SK-N-SH (cell line): ENCODE measurements around the gene EP400. TPM values are rescaled to one million over a fixed set of nuclear protein-coding genes. Genes with fewer than 3 reads are reported as not detected.

Experiments used
- CTCF ChIA-PET: fragments of 300-600, 350-600 bp; formaldehyde crosslinking; extraction: SDS; loops from one replicate; lab custom pipeline; 2021; lab: Yijun Ruan, JAX
- POLR2A ChIA-PET: fragments of 350-600 bp; sonication (Branson Sonifier 250); formaldehyde crosslinking; extraction: SDS; loops from one replicate; lab custom pipeline; 2020; ENCODE audit warnings: antibody characterized with exemption, inconsistent platforms; lab: Yijun Ruan, JAX
- DNase-seq: peaks from one replicate; pipeline ENCODE4 v3.0.0; 2012
- H2AFZ ChIP-seq: fragments of 200-600 bp; sonication (generic); 2 replicates; pipeline ENCODE4 v1.8.1; 2016; ENCODE audit warnings: antibody characterized with exemption, mild to moderate bottlenecking, low read depth
- H3F3A ChIP-seq: fragments of 200-600 bp; sonication (generic); replicated peaks from 2 replicates; pipeline ENCODE3; 2016; ENCODE audit warnings: antibody characterized with exemption, mild to moderate bottlenecking; ENCODE audit not compliant: insufficient read depth
- H3K27ac ChIP-seq, 2 experiments: fragments of 200-500 bp in 1 of 2; fragments of 200-600 bp in 1 of 2; sonication (Bioruptor generic) in 1 of 2; sonication (generic), shearing (Covaris generic) in 1 of 2; 2 replicates each; pipeline versions ENCODE4 v1.5.1 to v1.6.1; 2014 to 2016; ENCODE audit warnings: low read depth in 2 of 2, inconsistent platforms in 1 of 2, low read length in 1 of 2, mild to moderate bottlenecking in 1 of 2, mixed read lengths in 1 of 2
- H3K27me3 ChIP-seq: fragments of 200-600 bp; sonication (generic), shearing (Covaris generic); 2 replicates; pipeline ENCODE4 v1.6.1; 2016; ENCODE audit warnings: mixed run types; ENCODE audit not compliant: insufficient read depth
- H3K36me3 ChIP-seq, 2 experiments: fragments of 200-500 bp in 1 of 2; fragments of 200-600 bp in 1 of 2; sonication (Bioruptor generic) in 1 of 2; sonication (generic) in 1 of 2; replicated peaks in 1 of 2; 2 replicates each; pipeline versions ENCODE3 to v1.5.1; 2014 to 2016; ENCODE audit warnings: low read length in 1 of 2, mild to moderate bottlenecking in 1 of 2; ENCODE audit not compliant: insufficient read depth in 2 of 2, control insufficient read depth in 1 of 2
- H3K4me1 ChIP-seq, 2 experiments: fragments of 200-500 bp in 1 of 2; fragments of 200-600 bp in 1 of 2; sonication (Bioruptor generic) in 1 of 2; sonication (generic), shearing (Covaris generic) in 1 of 2; 2 replicates each; pipeline versions ENCODE4 v1.5.1 to v1.6.1; 2014 to 2016; ENCODE audit warnings: low read depth in 1 of 2, low read length in 1 of 2, mixed run types in 1 of 2; ENCODE audit not compliant: insufficient read depth in 2 of 2, control insufficient read depth in 1 of 2
- H3K4me2 ChIP-seq: fragments of 200-600 bp; sonication (generic), shearing (Covaris generic); 2 replicates; pipeline ENCODE4 v1.6.1; 2017; ENCODE audit warnings: mixed run types
- H3K4me3 ChIP-seq, 2 experiments: fragments of 200-500 bp in 1 of 2; fragments of 200-600 bp in 1 of 2; sonication (Bioruptor generic) in 1 of 2; sonication (generic), shearing (Covaris generic) in 1 of 2; 2 replicates each; pipeline versions ENCODE4 v1.5.1 to v1.8.1; 2014 to 2016; ENCODE audit warnings: low read depth in 2 of 2, inconsistent platforms in 1 of 2, low read length in 1 of 2, mild to moderate bottlenecking in 1 of 2, mixed read lengths in 1 of 2, moderate library complexity in 1 of 2
- H3K79me2 ChIP-seq: fragments of 200-600 bp; sonication (generic); 2 replicates; pipeline ENCODE4 v1.8.1; 2017; ENCODE audit warnings: mild to moderate bottlenecking; ENCODE audit not compliant: insufficient read depth
- H3K9ac ChIP-seq: fragments of 200-600 bp; sonication (generic); 2 replicates; pipeline ENCODE4 v1.6.1; 2017; ENCODE audit warnings: mixed run types
- H3K9me2 ChIP-seq: fragments of 200-600 bp; sonication (generic); 2 replicates; pipeline ENCODE4 v1.6.1; 2017; ENCODE audit warnings: mixed run types
- H3K9me3 ChIP-seq: fragments of 200-600 bp; sonication (generic); 2 replicates; pipeline ENCODE4 v1.6.1; 2017; ENCODE audit warnings: mixed run types, mild to moderate bottlenecking, moderate library complexity
- H4K20me1 ChIP-seq: fragments of 200-600 bp; sonication (generic); 2 replicates; pipeline ENCODE4 v1.6.1; 2017; ENCODE audit warnings: mild to moderate bottlenecking, mixed run types; ENCODE audit not compliant: insufficient read depth
- CHD2 ChIP-seq: fragments of 150-350 bp; IDR thresholded peaks from 2 replicates; pipeline ENCODE4 v1.6.1; 2018; ENCODE audit warnings: low read length; ENCODE audit not compliant: partially characterized antibody
- FOXM1 ChIP-seq: IDR thresholded peaks from 2 replicates; pipeline ENCODE4 v1.4.0; 2012; ENCODE audit warnings: low read depth, mild to moderate bottlenecking
- GABPA ChIP-seq: IDR thresholded peaks from 2 replicates; pipeline ENCODE4 v1.4.0; 2012; ENCODE audit warnings: low read depth, mild to moderate bottlenecking
- GATA2 ChIP-seq: sonication (generic); formaldehyde crosslinking; IDR thresholded peaks from 2 replicates; pipeline ENCODE4 v1.5.0; 2020; ENCODE audit warnings: mild to moderate bottlenecking, missing genetic modification reagents
- JUND ChIP-seq: IDR thresholded peaks from 2 replicates; pipeline ENCODE4 v1.4.0; 2012
- MAX ChIP-seq: IDR thresholded peaks from 2 replicates; pipeline ENCODE4 v1.4.0; 2012; ENCODE audit warnings: low read depth
- MEF2A ChIP-seq: IDR thresholded peaks from 2 replicates; pipeline ENCODE4 v1.4.0; 2012; ENCODE audit warnings: low read depth, borderline replicate concordance
- RAD21 ChIP-seq: IDR thresholded peaks from 2 replicates; pipeline ENCODE4 v1.6.1; 2012; ENCODE audit warnings: mild to moderate bottlenecking, low read length
- SIN3A ChIP-seq: IDR thresholded peaks from 2 replicates; pipeline ENCODE4 v1.6.1; 2012; ENCODE audit warnings: low read depth, mild to moderate bottlenecking, low read length, moderate library complexity, borderline replicate concordance
- TAF1 ChIP-seq: IDR thresholded peaks from 2 replicates; pipeline ENCODE4 v1.6.1; 2012; ENCODE audit warnings: low read depth, mild to moderate bottlenecking, low read length, moderate library complexity, borderline replicate concordance
- TCF12 ChIP-seq: IDR thresholded peaks from 2 replicates; pipeline ENCODE4 v1.4.0; 2012
- TEAD4 ChIP-seq: IDR thresholded peaks from 2 replicates; pipeline ENCODE4 v1.4.0; 2012; ENCODE audit warnings: mild to moderate bottlenecking, borderline replicate concordance; ENCODE audit not compliant: insufficient read depth
- WGBS: methylation state at CpG from one replicate; pipeline ENCODE4 v1.1.6; 2017; ENCODE audit warnings: low lambda C conversion rate; 5-methylcytosine and 5-hydroxymethylcytosine counted together
- polyA plus RNA-seq, 3 experiments: library from polyadenylated mRNA; depleted of rRNA; stranded (reverse); fragments of >200 nt; gene quantifications; 2 replicates each; pipeline ENCODE4 v1.2.3, GENCODE V29; 2012
- TF ChIP-seq, protein P1 (sequence below): IDR thresholded peaks from 2 replicates; pipeline ENCODE4; 2012
- TF ChIP-seq, protein P2 (sequence below): IDR thresholded peaks from 2 replicates; pipeline ENCODE4 v1.4.0; 2012; ENCODE audit warnings: low read depth, borderline replicate concordance

Gene EP400
- polyA plus RNA-seq, 1 of the 3 experiments (the other 2 are of a cell fraction) = 7.0 TPM

GRCh38 chr12:131971226-131971625 lies 21.5 kb downstream of the EP400 start:
- TF ChIP-seq TAF1 (no peak), GATA2 (CRISPR knock-in tag) (peak; percentile 53), FOXM1 (no peak), CHD2 (no peak)
- no peak overlapping the region for H3K4me3 ChIP-seq
- DNase-seq = no peak
- no peaks in the 10 kb centered on the region for H3K27me3 ChIP-seq
- H3K9me2 ChIP-seq = no peaks in the 10 kb centered on the region
- H3K9ac ChIP-seq = no peak overlapping the region
- peaks cover 0 to 7% of the 10 kb centered on the region in 2 experiments; a peak in 2 of 4 replicates for H3K4me1 ChIP-seq
- H2AFZ ChIP-seq = no peak overlapping the region
- no peaks in the 10 kb centered on the region for H3F3A ChIP-seq
- H4K20me1 ChIP-seq = peaks cover 60% of the 10 kb centered on the region
- peaks cover 0 to 3% of the 10 kb centered on the region in 2 experiments for H3K36me3 ChIP-seq
- H3K79me2 ChIP-seq = peaks cover 100% of the 10 kb centered on the region
- POLR2A ChIA-PET = interaction anchor here (0.6 kb wide), 1 partner anchor 53 kb away, joined by 3 read pairs; no protein-coding TSS in a partner anchor
- no peaks in the 10 kb centered on the region for H3K9me3 ChIP-seq
- H3K27ac ChIP-seq = no peak overlapping the region
- WGBS = 64% methylated on average over 1 of the region's 1 CpG
- no peak overlapping the region for H3K4me2 ChIP-seq
- CTCF ChIA-PET = no interaction called here

DNA sequence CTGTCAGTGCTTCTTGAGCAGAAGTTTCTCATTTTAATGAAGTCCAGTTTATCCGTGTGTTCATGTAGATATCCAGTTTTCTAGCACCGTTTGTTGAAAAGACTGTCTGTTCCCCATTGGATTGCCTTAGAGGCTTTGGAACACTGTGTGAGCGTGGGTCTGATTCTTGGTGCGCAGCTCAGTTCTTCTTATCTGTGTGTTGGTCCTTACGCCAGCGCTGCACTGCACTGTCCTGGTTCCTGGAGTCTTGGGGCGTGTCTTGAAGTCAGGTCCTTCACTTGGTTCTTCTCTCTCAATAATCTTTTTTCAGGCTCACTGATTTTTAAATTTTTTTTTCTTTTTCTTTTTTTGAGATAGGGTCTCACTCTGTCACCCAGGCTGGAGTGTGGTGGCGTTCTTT lies 25.5 kb downstream of the EP400 start:
- no peak overlapping the region for H3K9ac ChIP-seq
- no peak overlapping the region for H3K27ac ChIP-seq
- WGBS = 95% methylated on average over 8 of the region's 8 CpGs
- peaks cover 3 to 6% of the 10 kb centered on the region in 2 experiments; a peak in 2 of 4 replicates for H3K4me1 ChIP-seq
- peaks cover 2% of the 10 kb centered on the region for H3F3A ChIP-seq
- ChIA-PET CTCF (no interaction called here), POLR2A (no interaction called here)
- DNase-seq = no peak
- H3K9me3 ChIP-seq = no peaks in the 10 kb centered on the region
- no peak overlapping the region for H2AFZ ChIP-seq
- no peaks in the 10 kb centered on the region for H3K9me2 ChIP-seq
- H3K4me2 ChIP-seq = no peak overlapping the region
- TF ChIP-seq CHD2 (no peak), TCF12 (no peak), RAD21 (no peak), GABPA (no peak), JUND (no peak), MAX (no peak)
- TF ChIP-seq, protein P1, sequence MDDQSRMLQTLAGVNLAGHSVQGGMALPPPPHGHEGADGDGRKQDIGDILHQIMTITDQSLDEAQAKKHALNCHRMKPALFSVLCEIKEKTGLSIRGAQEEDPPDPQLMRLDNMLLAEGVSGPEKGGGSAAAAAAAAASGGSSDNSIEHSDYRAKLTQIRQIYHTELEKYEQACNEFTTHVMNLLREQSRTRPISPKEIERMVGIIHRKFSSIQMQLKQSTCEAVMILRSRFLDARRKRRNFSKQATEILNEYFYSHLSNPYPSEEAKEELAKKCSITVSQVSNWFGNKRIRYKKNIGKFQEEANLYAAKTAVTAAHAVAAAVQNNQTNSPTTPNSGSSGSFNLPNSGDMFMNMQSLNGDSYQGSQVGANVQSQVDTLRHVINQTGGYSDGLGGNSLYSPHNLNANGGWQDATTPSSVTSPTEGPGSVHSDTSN = no peak
- H3K36me3 ChIP-seq = peaks cover 2 to 3% of the 10 kb centered on the region in 2 experiments
- H3K27me3 ChIP-seq = no peaks in the 10 kb centered on the region
- peaks cover 94% of the 10 kb centered on the region for H3K79me2 ChIP-seq
- peaks cover 56% of the 10 kb centered on the region for H4K20me1 ChIP-seq
- no peak overlapping the region for H3K4me3 ChIP-seq

- H3K4me2 ChIP-seq = no peak overlapping the region
- H3K4me3 ChIP-seq = no peak overlapping the region
- peaks cover 43% of the 10 kb centered on the region for H4K20me1 ChIP-seq
- H3K36me3 ChIP-seq = peaks cover 9 to 17% of the 10 kb centered on the region in 2 experiments
- TF ChIP-seq, protein P2, sequence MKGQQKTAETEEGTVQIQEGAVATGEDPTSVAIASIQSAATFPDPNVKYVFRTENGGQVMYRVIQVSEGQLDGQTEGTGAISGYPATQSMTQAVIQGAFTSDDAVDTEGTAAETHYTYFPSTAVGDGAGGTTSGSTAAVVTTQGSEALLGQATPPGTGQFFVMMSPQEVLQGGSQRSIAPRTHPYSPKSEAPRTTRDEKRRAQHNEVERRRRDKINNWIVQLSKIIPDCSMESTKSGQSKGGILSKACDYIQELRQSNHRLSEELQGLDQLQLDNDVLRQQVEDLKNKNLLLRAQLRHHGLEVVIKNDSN = no peak
- TF ChIP-seq, protein P1 = no peak
- TF ChIP-seq GATA2 (CRISPR knock-in tag) = no peak
- no peak for TF ChIP-seq TEAD4
- TF ChIP-seq FOXM1 = no peak
- TF ChIP-seq MEF2A = no peak
- TF ChIP-seq SIN3A = no peak
- no peak for TF ChIP-seq RAD21
- 0 out of 4 replicates have a peak, but pooled peaks cover 0 to 3% of the 10 kb centered on the region in 2 experiments for H3K4me1 ChIP-seq
- peaks cover 4% of the 10 kb centered on the region for H3F3A ChIP-seq
- H3K9ac ChIP-seq = no peak overlapping the region
- WGBS = 94% methylated on average over 12 of the region's 12 CpGs
- no peak overlapping the region for H3K27ac ChIP-seq
- peaks cover 59% of the 10 kb centered on the region for H3K79me2 ChIP-seq
- no peak for DNase-seq
- no peaks in the 10 kb centered on the region for H3K27me3 ChIP-seq
- no peaks in the 10 kb centered on the region for H3K9me2 ChIP-seq
- ChIA-PET POLR2A (no interaction called here), CTCF (interaction anchor here (1.0 kb wide), 1 partner anchor 24 kb away, joined by 4 read pairs; no protein-coding TSS in a partner anchor)
- H3K9me3 ChIP-seq = no peaks in the 10 kb centered on the region
- H2AFZ ChIP-seq = no peak overlapping the region
These were observed 29.9 kb downstream of the EP400 start for GRCh38 chr12:131979606-131980005.
